Measurements from ENCODE around the gene PLET1. TPM values are rescaled to one million over a fixed set of nuclear protein-coding genes. Genes with fewer than 3 reads are reported as not detected.
A peak's percentile ranks its signal among the peaks of the same experiment; 100 is the strongest.

PLET1 gene
- total RNA-seq, 1 experiment from 2014 or later: not detected

DNA sequence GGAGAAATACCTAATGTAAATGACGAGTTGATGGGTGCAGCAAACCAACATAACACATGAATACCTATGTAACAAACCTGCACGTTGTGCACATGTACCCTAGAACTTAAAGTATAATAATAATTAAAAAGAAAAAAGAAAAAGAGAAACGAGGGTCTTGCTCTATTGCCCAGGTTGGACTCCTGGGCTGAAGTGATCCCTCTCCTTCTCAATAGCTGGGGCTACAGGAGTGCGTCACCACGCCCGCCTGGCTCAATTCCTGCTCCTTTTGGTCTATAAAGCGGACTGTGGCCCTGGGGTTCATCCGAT, 35.0 kb downstream of the PLET1 start:
- Histone ChIP-seq H3K27ac (ENCODE audit: low read depth, low read length) (peak overlapping the region; percentile 86), H3K27me3 (ENCODE audit: insufficient read depth, low read length) (no peaks in the 10 kb centered on the region), H3K9me3 (ENCODE audit: control insufficient read depth in 1 of 2, insufficient read depth in 1 of 2, low read depth in 1 of 2, low read length in 2 of 2) (no peaks in the 10 kb centered on the region), H3K9ac (ENCODE audit: low read length) (peak overlapping the region; percentile 86), H3K9me2 (ENCODE audit: insufficient read depth) (no peaks in the 10 kb centered on the region), H3K4me2 (ENCODE audit: low read length) (peak overlapping the region; percentile 83), H4K20me1 (ENCODE audit: insufficient read depth) (no peaks in the 10 kb centered on the region), H3K4me1 (ENCODE audit: control insufficient read depth in 1 of 2, insufficient read depth in 2 of 2, low read length in 2 of 2) (peaks cover 4 to 9% of the 10 kb centered on the region in 2 experiments), H3K79me2 (ENCODE audit: insufficient read depth, low read length) (peaks cover 39% of the 10 kb centered on the region), H2AFZ (ENCODE audit: low read depth, low read length, poor library complexity, severe bottlenecking) (peak overlapping the region; percentile 80), H3K4me3 (replicated peaks in 1 of 2; ENCODE audit: low read depth in 1 of 2, low read length in 2 of 2) (peak overlapping the region; percentile 71 to 85), H3K36me3 (ENCODE audit: control insufficient read depth in 1 of 2, insufficient read depth in 2 of 2, low read length in 2 of 2) (peaks cover 0 to 4% of the 10 kb centered on the region in 2 experiments; a peak in 2 of 4 replicates)
- intact Hi-C loops (cut with micrococcal nuclease): no loop called here
- ChIA-PET CTCF (interaction anchor here (1.8 kb wide), 1 partner anchor 54 kb away, joined by 11 read pairs; no protein-coding TSS in a partner anchor), RAD21 (ENCODE audit: low non-redundant PET in 1 of 2, low total read pairs in 2 of 2, uncharacterized antibody in 2 of 2, unreplicated experiment in 2 of 2) (no interaction called here), POLR2A (interaction anchor here (0.9 kb wide), 1 partner anchor 52 kb away, joined by 4 read pairs; no protein-coding TSS in a partner anchor)
- BruUV-seq (replicated peaks): TSS peak; percentile 94
- DNase-seq (ENCODE audit: low read depth, low spot score): no peak
- TF ChIP-seq, protein P1, sequence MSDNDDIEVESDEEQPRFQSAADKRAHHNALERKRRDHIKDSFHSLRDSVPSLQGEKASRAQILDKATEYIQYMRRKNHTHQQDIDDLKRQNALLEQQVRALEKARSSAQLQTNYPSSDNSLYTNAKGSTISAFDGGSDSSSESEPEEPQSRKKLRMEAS (IDR thresholded peaks at IDR 0.05): no peak
- TF ChIP-seq, protein P2, sequence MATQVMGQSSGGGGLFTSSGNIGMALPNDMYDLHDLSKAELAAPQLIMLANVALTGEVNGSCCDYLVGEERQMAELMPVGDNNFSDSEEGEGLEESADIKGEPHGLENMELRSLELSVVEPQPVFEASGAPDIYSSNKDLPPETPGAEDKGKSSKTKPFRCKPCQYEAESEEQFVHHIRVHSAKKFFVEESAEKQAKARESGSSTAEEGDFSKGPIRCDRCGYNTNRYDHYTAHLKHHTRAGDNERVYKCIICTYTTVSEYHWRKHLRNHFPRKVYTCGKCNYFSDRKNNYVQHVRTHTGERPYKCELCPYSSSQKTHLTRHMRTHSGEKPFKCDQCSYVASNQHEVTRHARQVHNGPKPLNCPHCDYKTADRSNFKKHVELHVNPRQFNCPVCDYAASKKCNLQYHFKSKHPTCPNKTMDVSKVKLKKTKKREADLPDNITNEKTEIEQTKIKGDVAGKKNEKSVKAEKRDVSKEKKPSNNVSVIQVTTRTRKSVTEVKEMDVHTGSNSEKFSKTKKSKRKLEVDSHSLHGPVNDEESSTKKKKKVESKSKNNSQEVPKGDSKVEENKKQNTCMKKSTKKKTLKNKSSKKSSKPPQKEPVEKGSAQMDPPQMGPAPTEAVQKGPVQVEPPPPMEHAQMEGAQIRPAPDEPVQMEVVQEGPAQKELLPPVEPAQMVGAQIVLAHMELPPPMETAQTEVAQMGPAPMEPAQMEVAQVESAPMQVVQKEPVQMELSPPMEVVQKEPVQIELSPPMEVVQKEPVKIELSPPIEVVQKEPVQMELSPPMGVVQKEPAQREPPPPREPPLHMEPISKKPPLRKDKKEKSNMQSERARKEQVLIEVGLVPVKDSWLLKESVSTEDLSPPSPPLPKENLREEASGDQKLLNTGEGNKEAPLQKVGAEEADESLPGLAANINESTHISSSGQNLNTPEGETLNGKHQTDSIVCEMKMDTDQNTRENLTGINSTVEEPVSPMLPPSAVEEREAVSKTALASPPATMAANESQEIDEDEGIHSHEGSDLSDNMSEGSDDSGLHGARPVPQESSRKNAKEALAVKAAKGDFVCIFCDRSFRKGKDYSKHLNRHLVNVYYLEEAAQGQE (IDR thresholded peaks at IDR 0.05; ENCODE audit: low read depth): no peak
- no peak for TF ChIP-seq ZNF274 (IDR thresholded peaks at IDR 0.05; ENCODE audit: low read depth, low read length)
- no peak for ATAC-seq

Data from HCT116 (cell line).